ENCODE data around the gene ACVR1.
"Not testable (repeated sequence)": the region's sequence is repeated elsewhere in the genome, so short reads cannot be mapped to it uniquely, and the experiment has no call there.

The ACVR1 gene

GRCh38 chr2:157787364-157787938 is 88.7 kb downstream of the ACVR1 start:
- no peak for DNase-seq

- DNase-seq, result no peak
Observed at GRCh38 chr2:157786663-157787363, 89.3 kb downstream of the ACVR1 start.

GRCh38 chr2:157785866-157786662 is 90.1 kb downstream of the ACVR1 start:
- no peak for DNase-seq

GRCh38 chr2:157785200-157785599 is 90.9 kb downstream of the ACVR1 start:
- no peak for DNase-seq

- no peak for DNase-seq
Observed at GRCh38 chr2:157784823-157785175, 91.3 kb downstream of the ACVR1 start.

GRCh38 chr2:157784169-157784822 is 91.8 kb downstream of the ACVR1 start:
- no peak for DNase-seq

GRCh38 chr2:157783245-157783644 is 92.9 kb downstream of the ACVR1 start:
- DNase-seq, result no peak

GRCh38 chr2:157782057-157782845 is 93.9 kb downstream of the ACVR1 start:
- peak; percentile 25 for DNase-seq

- DNase-seq, result no peak
Observed at GRCh38 chr2:157780211-157780610, 95.9 kb downstream of the ACVR1 start.

GRCh38 chr2:157779794-157780193 is 96.3 kb downstream of the ACVR1 start:
- no peak for DNase-seq

GRCh38 chr2:157777427-157777826 is 98.7 kb downstream of the ACVR1 start:
- peak; percentile 36 for DNase-seq

- no peak for DNase-seq
Observed at GRCh38 chr2:157771234-157771633, 104.9 kb downstream of the ACVR1 start.

GRCh38 chr2:157769856-157770255 is 106.3 kb downstream of the ACVR1 start:
- DNase-seq, result no peak

GRCh38 chr2:157764386-157764785 is 111.7 kb downstream of the ACVR1 start:
- DNase-seq, result no peak

GRCh38 chr2:157761520-157761919 is 114.6 kb downstream of the ACVR1 start:
- no peak for DNase-seq

GRCh38 chr2:157760949-157761348 is 115.2 kb downstream of the ACVR1 start:
- no peak for DNase-seq

- DNase-seq, result no peak
Observed at GRCh38 chr2:157759855-157760254, 116.3 kb downstream of the ACVR1 start.

GRCh38 chr2:157758586-157758985 is 117.5 kb downstream of the ACVR1 start:
- no peak for DNase-seq

- no peak for DNase-seq
Observed at GRCh38 chr2:157757500-157757899, 118.6 kb downstream of the ACVR1 start.

- not testable (repeated sequence) for DNase-seq
Observed at GRCh38 chr2:157756447-157756846, 119.7 kb downstream of the ACVR1 start.

GRCh38 chr2:157751462-157752058 is 124.6 kb downstream of the ACVR1 start:
- DNase-seq, result no peak

- no peak for DNase-seq
Observed at GRCh38 chr2:157749684-157750083, 126.4 kb downstream of the ACVR1 start.
